ENCODE data around the gene MRPL43. TPM values are rescaled to one million over a fixed set of nuclear protein-coding genes. Genes with fewer than 3 reads are reported as not detected.
"Not testable (repeated sequence)": the region's sequence is repeated elsewhere in the genome, so short reads cannot be mapped to it uniquely, and the experiment has no call there.

MRPL43 gene
- total and polyA plus RNA-seq, 12 donors = 43.8 to 123 (median 55.5) TPM

- Histone ChIP-seq H3K4me1 (no peaks in the 10 kb centered on the region), H3K36me3 (peaks cover 0 to 67% (median 21%) of the 10 kb centered on the region in 9 donors), H3K4me3 (no peak overlapping the region), H3K27ac (no peak overlapping the region), H3K9me3 (no peaks in the 10 kb centered on the region), H3K27me3 (no peaks in the 10 kb centered on the region)
- TF ChIP-seq CTCF (IDR thresholded peaks at IDR 0.05) = no peak
- intact Hi-C loops (cut with DNase I) = no loop called here
- ATAC-seq (no peak), DNase-seq (no peak)
- 89% methylated on average over 13 of the region's 13 CpGs for WGBS, 2 donors
These were observed 9.0 kb downstream of the MRPL43 start for GRCh38 chr10:100978121-100978900.

GRCh38 chr10:100977436-100977835, 9.9 kb downstream of the MRPL43 start:
- intact Hi-C loops (cut with DNase I) = no loop called here
- H3K4me1 ChIP-seq = no peaks in the 10 kb centered on the region
- ATAC-seq = no peak
- H3K27ac ChIP-seq = no peak overlapping the region
- peaks cover 0 to 58% (median 20%) of the 10 kb centered on the region in 9 donors for H3K36me3 ChIP-seq
- no peak for TF ChIP-seq CTCF (IDR thresholded peaks at IDR 0.05)
- no peaks in the 10 kb centered on the region for H3K27me3 ChIP-seq
- no peak for DNase-seq
- no peak overlapping the region for H3K4me3 ChIP-seq
- 87 to 93% methylated on average over 6 of the region's 6 CpGs for WGBS, 2 donors
- H3K9me3 ChIP-seq = no peaks in the 10 kb centered on the region

GRCh38 chr10:100976906-100977305, 10.4 kb downstream of the MRPL43 start:
- no peak overlapping the region for H3K27ac ChIP-seq
- 86 to 91% methylated on average over 3 of the region's 3 CpGs for WGBS, 2 donors
- no peaks in the 10 kb centered on the region for H3K4me1 ChIP-seq
- no peak overlapping the region for H3K4me3 ChIP-seq
- peaks cover 0 to 53% (median 16%) of the 10 kb centered on the region in 9 donors for H3K36me3 ChIP-seq
- no peak for DNase-seq
- H3K27me3 ChIP-seq = no peaks in the 10 kb centered on the region
- intact Hi-C loops (cut with DNase I) = no loop called here
- ATAC-seq = no peak
- no peaks in the 10 kb centered on the region for H3K9me3 ChIP-seq
- TF ChIP-seq CTCF (IDR thresholded peaks at IDR 0.05) = no peak

GRCh38 chr10:100975397-100975796, 11.9 kb downstream of the MRPL43 start:
- DNase-seq; ATAC-seq; intact Hi-C loops (cut with DNase I); H3K9me3 ChIP-seq; H3K4me1 ChIP-seq; H3K4me3 ChIP-seq; H3K27me3 ChIP-seq; H3K27ac ChIP-seq: not testable (repeated sequence)
- WGBS, 2 donors = 87 to 88% methylated on average over 8 of the region's 8 CpGs
- H3K36me3 ChIP-seq = peaks cover 0 to 38% (median 5%) of the 10 kb centered on the region in 9 donors

- Histone ChIP-seq H3K4me3 (no peak overlapping the region), H3K9me3 (no peaks in the 10 kb centered on the region), H3K27me3 (peaks cover 0 to 7% (median 0%) of the 10 kb centered on the region in 7 donors), H3K36me3 (peaks cover 0 to 14% (median 0%) of the 10 kb centered on the region in 9 donors), H3K27ac (no peak overlapping the region), H3K4me1 (peaks cover 3 to 21% (median 15%) of the 10 kb centered on the region in 9 donors)
- no peak for TF ChIP-seq CTCF (IDR thresholded peaks at IDR 0.05)
- ATAC-seq = no peak
- DNase-seq = no peak
- intact Hi-C loops (cut with DNase I) = no loop called here
- 93 to 95% methylated on average over 6 of the region's 6 CpGs for whole genome bisulfite sequencing, 2 donors
These were observed 14.3 kb downstream of the MRPL43 start for GRCh38 chr10:100972904-100973535.

Data from heart right ventricle (tissue), 16 donors.